AG08395 (cell line): ENCODE measurements around the gene PPFIBP1.
"Not testable (repeated sequence)": the region's sequence is repeated elsewhere in the genome, so short reads cannot be mapped to it uniquely, and the experiment has no call there.

Source experiments
- DNase-seq: peaks from one replicate; pipeline ENCODE4 v3.0.0; 2012; ENCODE audit warnings: mixed read lengths, low spot score

The PPFIBP1 gene

DNA sequence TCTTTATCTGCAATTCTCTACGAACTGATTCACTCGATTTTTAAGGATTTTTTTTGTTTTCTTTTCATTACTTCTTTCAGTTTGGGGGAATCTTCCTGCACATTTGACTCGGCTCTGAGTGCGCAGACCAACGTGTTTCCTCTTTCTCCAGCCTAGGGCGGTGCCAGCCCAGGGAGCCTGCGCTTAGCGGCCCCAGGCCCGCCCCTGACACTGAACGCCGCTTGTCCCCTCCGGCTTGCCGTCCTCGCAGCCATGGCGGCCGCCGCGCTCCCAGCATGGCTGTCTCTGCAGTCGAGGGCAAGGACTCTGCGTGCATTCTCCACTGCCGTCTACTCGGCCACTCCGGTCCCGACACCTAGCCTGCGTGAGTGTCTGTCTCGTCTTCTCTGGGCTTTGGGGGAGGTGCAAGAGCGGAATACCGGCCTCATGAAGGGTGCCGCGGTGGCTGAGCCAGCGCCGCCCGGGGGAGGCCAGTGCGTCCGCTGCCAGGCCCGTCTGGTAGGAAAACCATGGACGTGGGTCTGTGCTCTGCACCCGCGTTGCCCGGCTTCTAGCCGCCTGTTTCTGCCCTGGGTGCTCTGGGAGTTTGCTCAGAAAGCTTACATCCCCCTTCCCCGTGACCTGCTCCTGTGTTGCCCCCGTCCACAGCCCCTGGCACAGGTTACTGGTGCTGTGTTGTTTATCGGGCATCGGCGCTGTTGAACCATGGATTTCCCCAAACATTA lies 186.7 kb downstream of the PPFIBP1 start, which contains the start of gene MRPS35:
TSS of gene MRPS35 (plus strand) at position 241 of the 725 bp plus-strand sequence. CDS start at position 253, 12 bp downstream.
- DNase-seq = peak; percentile 92

DNA sequence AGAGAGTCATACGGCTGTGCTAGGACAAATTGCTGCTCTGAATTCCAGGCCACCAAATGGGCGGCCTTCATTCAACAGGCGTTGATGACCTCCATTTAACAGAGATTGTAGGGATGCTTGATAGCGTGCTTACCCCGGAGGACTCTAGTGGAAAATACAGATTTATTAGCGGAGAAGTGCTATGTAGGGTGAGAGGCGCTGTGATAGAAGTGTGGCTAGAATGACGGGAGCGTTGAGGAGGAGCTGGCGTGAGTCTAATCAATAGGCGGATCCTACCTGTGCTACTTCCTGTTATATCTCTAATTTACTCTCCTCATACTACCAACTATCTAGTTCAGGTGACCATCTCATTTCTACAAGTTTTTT lies 187.3 kb downstream of the PPFIBP1 start:
- no peak for DNase-seq

DNA sequence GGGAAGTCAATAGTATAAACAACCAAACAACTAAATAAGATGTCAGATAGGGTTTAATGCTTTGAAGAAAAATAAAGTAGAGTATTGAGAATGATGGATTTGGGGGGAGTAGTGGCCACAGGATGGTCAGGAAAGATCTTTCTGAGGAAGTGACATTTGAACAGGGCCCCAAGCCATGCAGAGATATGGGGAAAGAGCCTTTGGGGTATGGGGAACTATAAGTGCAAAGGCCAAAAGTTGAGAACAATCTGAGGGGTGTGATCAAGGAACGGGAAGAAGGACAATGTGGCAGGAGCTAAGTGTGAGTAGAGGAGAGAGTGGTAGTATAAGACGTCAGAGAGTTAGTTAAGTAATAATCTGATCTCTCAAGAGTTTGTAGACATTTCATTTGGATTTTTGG lies 188.0 kb downstream of the PPFIBP1 start:
- DNase-seq = no peak

DNA sequence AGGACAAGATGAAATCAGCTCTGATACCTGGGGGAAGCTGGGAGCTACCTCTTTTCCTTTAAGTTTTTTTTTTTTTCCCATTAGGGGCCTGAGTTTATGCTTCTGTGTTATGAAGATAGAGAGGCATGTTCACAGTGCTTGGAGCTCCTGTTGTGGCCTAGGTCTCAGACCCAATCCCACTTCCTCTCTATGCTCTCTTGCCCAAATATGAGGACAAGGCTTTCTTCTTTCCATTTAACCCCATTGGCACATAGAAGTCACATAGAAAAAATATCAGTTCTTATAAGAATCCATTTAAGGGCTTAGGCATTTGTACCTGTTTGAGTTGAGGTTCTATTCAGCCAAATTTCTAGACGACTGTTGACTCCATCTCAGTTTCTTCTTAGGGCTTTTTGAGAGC lies 199.2 kb downstream of the PPFIBP1 start:
- no peak for DNase-seq

DNA sequence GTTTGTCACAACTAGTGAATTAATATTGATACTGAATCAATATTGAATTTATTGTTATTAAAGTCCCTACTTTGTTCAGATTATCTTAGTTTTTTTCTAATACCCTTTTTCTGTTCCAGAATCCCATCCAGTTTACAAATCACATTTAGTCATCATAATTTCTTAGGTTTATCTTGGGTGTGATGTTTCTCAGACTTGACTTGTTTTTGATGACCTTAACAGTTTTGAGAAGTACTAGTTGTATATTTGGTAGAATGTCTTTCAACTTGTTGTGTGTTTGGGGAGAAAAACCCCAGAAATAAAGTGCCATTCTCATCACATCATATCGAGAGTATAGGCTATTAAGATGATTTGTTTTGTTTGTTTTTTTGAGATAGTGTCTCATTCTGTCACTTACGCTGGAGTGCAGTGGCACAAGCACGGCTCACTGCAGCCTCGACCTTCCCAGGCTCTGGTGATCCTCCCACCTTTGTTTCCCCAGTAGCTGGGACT lies 206.1 kb downstream of the PPFIBP1 start:
- DNase-seq = no peak

DNA sequence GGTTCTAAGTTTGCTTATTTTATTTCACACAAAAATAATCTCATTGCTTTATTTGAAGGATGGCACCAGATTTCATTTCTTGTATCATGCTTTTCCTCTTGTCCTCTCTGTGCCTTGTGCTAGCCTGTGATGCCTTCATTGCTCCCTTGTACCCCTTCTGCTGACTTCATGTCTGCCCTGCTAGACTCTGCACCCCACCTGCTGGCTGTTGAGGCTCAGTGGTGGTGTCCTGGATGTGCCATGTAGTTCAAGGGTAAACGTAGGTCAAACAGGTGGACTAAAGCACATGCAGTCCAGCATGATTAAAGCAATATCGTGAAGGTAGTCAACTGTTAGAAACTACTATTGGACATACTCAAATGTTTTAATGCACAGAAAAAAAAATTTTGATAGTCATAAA lies 208.3 kb downstream of the PPFIBP1 start:
- DNase-seq = peak; percentile 10

DNA sequence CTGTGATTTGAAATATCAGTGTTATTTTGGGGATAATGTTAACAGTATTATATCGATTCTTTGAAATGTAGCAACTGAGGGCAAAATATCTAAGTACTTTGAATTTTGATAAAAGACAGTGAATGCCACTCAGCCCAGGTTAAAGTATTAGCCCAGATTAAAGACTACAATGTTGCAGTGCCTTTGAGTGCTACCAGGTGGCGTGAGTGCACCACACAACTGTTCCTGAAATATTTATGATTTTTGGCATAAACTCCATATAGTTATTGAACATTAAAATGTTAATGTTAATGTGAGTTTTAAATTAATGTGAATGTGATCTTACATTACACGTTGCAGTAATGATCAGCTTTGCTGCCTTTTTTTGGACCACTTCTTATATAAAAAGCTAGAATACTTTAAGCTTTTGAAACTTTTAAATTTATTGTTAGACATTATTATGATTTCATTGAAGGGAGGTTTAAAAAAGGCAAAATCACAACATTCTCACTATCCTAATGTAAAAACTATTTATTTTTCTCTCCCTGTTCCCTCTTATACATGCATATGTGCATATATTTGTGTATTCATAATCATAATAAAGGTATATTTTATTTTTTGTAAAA lies 209.1 kb downstream of the PPFIBP1 start:
- DNase-seq = peak; percentile 46

DNA sequence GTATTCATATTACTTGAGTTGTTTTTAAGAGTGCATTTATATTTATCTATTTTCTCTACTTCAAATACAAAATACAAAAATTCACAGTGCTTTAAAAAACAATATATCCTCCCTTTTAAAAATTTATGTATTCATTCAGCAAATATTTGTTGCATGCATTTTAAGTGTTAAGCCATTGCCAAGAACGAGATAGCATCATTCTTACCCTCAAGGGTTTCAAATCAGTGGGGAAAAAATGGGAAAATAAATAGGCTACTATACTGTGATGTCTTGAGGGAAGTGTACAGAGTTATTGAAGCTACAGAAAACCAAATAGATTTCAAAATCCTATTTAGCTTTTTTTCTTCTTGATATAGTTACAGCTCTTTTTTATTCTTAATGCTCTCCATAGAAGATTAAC lies 209.8 kb downstream of the PPFIBP1 start:
- DNase-seq = no peak

DNA sequence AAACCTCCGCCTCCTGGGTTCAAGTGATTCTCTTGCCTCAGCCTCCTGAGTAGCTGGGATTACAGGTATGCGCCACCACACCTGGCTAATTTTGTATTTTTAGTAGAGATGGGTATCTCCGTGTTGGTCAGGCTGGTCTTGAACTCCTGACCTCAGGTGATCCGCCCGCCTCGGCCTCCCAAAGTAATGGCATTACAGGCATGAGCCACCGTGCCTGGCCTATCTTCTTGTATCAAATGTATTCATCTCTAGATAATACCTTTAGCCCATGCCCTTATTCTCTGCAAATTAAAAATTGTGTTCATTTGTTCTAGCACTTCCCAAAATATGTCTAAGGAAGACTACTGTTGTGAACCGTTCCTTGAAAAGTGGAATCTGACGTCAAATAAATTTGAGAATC lies 210.3 kb downstream of the PPFIBP1 start:
- not testable (repeated sequence) for DNase-seq

DNA sequence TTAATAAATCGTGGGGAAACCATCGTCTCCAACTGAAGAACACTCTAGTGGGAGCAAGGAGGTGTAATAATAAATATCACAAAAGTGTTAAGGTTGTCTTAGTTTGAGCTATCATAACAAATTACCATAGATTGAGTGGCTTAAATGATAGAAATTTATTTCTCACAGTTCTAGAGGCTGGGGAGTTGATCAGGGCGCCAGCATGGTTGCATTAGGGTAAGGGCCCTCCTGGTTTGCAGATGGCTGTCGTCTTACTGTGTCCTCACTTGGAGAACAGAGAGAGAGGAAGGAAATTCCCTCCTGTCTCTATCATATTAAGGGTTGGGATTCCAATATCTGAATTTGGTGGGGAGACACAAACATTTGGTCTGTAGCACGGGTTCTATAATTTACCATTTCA lies 219.6 kb downstream of the PPFIBP1 start:
- DNase-seq = no peak
